ENCODE results near the gene LRMDA. TPM values are rescaled to one million over a fixed set of nuclear protein-coding genes. Genes with fewer than 3 reads are reported as not detected.

Gene LRMDA
- total RNA-seq, 1 donor from 2014 or later = 4.5 TPM

GRCh38 chr10:76236356-76236755 is 804.9 kb downstream of the LRMDA start:
- DNase-seq (ENCODE audit: low spot score in 2 of 2) (no peak), FAIRE-seq (no peak)

- no peak for FAIRE-seq
- DNase-seq (ENCODE audit: low spot score in 2 of 2) = no peak
These were observed 811.5 kb downstream of the LRMDA start for GRCh38 chr10:76242956-76243355.

DNA sequence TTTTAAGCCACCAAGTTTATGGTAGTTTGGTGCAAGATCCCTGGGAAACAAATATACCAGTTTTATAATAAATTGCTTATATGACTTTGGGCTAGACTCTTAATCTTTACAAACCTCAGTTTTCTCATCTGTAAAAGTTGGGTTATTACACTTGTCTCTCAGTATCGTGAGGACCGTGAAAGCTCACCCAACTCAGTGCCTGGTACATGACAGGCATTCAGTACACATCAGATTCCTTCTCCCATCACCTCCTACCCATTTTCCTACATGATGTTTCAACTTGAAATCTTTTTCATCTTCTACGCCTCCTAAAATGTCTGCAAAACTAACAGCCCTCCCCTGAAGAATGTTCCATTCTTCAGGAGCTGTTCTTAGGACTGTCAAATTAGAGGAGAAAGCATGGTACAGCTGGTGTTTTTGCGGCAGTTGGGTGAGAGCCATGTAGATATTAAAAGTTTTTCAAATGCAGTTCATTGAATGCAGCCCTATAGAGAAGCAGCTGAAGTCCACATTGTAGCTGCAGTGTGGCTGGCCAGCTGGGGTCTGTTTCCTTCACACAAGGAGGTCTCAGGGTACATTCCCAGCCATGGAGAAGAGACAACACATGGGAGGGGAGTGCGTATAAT is 812.8 kb downstream of the LRMDA start:
- FAIRE-seq (no peak), DNase-seq (ENCODE audit: low spot score in 2 of 2) (no peak)

DNA sequence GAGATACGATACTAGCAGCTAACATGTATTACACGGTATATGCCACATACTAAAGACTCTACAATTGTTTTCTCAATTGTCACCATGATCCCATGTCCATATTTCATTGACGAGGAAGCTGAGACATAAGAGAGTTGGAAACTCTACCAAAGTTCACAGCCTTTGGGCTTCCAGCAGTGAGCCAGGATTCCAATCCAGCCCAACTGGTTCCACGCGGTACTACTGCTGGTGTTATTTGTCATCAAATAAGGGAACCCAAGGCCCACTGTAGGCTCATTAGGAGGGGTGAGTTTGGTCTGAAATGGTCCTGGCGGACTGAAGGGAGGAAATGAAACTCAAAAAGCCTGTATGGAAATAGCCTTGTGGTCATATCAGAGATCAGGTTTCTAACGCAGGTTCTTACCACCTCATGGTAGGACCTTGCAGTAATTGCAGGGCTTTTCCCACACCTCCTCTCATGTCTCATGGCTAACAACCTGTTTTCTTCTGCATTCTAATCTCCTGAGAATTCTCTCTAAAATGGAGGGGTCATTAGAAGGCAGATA is 814.6 kb downstream of the LRMDA start:
- FAIRE-seq = no peak
- no peak for DNase-seq (ENCODE audit: low spot score in 2 of 2)

DNA sequence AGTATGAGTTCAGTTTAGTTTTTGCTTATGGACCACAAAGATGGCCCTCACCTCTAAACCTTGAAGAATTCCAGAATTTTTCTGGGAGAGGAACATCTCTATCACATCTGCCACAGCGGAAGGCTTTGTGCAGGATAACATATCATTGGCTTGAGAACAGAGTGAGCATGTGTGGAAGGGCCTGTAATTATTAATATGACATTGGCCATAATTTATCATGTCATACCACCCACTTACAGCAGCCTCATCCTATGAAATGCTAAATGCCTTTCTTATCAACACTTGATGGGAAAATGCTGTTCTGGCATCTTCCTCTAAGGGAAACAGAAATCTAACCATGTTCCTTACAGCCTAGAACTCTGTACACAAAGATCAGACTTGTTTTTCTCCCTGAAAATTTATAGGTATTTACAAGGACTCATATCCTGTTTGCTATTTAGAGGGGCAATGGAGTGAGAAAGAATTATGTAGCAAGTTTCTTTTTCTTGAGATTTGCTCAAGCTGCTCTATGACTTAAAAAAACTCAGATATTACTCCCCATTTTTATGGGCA is 817.3 kb downstream of the LRMDA start:
- FAIRE-seq (no peak), DNase-seq (ENCODE audit: low spot score in 2 of 2) (no peak)

- no peak for DNase-seq (ENCODE audit: low spot score in 2 of 2)
- FAIRE-seq = no peak
These were observed 820.6 kb downstream of the LRMDA start for GRCh38 chr10:76251841-76252671.

GRCh38 chr10:76252733-76253132 is 821.3 kb downstream of the LRMDA start:
- FAIRE-seq = no peak
- no peak for DNase-seq (ENCODE audit: low spot score in 2 of 2)

GRCh38 chr10:76255241-76255640 is 823.8 kb downstream of the LRMDA start:
- DNase-seq (ENCODE audit: low spot score in 2 of 2) (no peak), FAIRE-seq (no peak)

DNA sequence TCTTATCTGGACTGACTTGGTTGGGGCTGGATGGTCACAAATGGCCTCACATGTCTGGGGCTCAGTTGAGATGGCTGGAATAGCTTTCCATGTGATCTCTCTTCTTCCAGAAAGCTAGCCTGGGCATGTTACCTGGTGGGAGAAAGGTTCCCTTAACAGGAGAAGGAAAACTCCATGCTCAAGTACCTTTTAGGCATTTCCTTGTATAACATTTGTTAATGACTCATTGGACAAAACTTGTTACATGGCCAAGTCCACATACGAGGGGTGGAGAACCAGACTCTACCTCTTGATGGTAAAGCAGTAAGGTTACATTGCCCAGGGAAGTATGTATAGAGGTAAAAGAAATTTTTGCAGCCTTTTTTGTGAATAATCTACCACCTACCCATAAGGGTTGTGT is 826.4 kb downstream of the LRMDA start:
- DNase-seq (ENCODE audit: low spot score in 2 of 2) = no peak
- no peak for FAIRE-seq

GRCh38 chr10:76265441-76266113 is 834.2 kb downstream of the LRMDA start:
- no peak for FAIRE-seq

DNA sequence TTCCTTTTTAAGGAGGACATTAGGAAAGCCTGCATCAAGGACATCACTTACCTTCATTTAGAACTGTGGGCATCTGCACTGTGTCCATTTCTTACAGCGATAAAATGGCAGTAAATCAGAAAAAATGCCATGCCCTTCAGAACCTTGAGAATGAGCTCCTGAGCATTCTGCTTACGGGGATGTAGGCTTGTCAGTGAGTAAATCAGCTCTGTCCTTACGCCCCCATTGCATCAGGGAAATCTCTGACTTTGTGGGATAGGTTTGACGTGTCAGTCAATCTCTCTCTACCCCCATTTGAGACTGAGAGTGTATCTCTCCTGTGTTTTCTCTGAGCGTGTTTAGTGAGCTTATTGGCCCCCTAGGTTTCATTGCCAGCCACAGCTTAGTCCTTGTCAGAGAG is 837.1 kb downstream of the LRMDA start:
- no peak for FAIRE-seq
- no peak for DNase-seq (ENCODE audit: low spot score in 2 of 2)

More at GRCh38 chr10:76265441-76266113, 834.2 kb downstream of the LRMDA start:
- DNase-seq (ENCODE audit: low spot score in 2 of 2) = no peak

DNA sequence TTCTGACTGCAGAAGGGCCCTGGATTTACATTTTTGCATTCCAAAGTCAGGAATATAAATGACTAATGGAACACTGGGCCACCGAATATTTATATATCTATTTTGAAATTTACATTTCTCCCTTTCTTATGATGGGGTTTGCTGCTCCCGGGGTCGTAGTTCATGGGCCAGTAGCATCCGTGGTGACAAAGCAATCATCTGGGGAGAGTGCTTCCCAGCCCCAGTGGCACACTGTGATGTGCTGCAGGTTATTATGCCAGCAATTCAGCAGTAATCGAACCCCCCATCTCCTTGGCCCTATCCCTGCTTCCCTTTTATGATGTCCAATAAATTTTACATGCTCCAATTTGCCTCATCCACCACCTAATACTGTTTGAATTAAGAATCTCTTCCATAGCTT is 837.5 kb downstream of the LRMDA start:
- DNase-seq (ENCODE audit: low spot score in 2 of 2) (no peak), FAIRE-seq (no peak)

- no peak for FAIRE-seq
- DNase-seq (ENCODE audit: low spot score in 2 of 2) = no peak
These were observed 839.0 kb downstream of the LRMDA start for GRCh38 chr10:76270464-76270863.

- FAIRE-seq = no peak
- no peak for DNase-seq (ENCODE audit: low spot score in 2 of 2)
These were observed 843.5 kb downstream of the LRMDA start for GRCh38 chr10:76274933-76275332.

DNA sequence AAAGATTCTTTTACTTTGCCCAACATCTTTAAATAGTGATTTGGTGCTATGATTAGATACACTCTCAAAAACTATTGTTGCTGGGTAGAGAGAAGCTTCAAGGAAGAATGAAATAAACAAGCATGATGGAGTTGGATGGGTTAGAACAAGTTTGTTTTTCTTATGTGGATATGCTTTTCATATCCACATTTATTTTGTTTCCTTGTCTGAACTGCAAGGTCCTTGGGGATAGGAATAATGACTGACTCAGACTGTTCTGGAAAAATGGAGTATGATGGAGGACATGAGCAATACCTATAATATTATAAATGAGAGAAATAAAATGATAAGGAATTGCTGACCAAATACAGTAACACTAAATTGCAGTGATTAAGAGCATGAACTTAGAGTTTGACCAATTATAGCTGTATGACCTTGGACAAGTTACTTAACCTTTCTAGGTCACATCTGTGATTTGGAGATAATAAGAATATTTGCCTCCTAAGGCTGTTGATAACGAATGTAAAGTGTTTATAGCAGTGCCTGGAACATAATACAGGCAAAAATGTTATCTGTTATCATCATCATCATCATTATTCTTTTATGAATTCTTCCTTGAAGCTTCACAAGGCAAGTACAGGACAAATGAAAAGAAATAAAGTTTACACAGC is 847.5 kb downstream of the LRMDA start:
- FAIRE-seq (no peak), DNase-seq (ENCODE audit: low spot score in 2 of 2) (no peak)

GRCh38 chr10:76281659-76282058 is 850.2 kb downstream of the LRMDA start:
- DNase-seq (ENCODE audit: low spot score in 2 of 2) (no peak), FAIRE-seq (no peak)

DNA sequence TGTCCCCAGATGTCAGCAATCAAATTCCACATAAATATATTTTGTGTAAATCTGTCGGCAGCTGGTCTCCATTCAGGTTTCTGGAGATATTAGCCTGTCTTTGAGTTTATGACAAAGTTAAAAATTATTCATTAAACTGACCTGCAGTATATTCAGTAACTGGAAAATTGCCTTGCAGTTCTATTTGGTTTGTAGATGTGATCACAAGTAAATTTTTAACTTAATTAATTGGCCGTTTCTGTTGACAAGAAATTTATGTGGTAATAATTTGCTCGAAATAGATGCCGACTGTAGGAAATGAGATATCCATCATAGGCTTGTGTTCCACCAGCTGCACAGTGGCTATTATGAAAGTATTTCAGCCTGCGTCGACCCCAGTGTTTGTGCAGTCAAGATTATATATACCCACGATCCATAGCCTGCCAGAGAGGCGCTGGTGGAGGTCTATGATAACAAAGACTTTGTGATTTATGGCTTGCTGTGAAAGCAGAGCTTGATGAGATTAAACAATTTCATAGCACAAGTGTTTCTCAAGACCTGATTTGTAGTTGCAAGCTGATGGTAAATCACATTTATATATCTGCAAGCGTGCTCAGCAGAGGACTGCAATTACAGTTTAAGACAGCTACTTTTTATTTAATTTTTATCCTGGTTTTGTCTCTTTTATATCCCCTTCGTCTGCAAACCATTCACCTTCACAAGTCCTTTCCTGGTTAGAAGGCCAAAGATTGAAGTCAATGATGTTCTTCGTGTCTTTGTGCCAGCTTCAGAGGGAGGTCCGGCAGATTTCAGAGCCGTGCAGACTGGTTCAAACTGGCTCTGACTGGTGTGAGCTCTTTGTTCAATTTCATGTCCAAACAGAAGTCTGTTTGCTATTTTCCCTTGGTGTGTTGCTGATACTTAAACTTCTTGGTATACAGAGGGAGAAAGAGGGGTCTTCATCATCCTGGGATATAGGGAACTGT is 850.9 kb downstream of the LRMDA start:
- DNase-seq (ENCODE audit: low spot score in 2 of 2) (no peak), FAIRE-seq (no peak)

DNA sequence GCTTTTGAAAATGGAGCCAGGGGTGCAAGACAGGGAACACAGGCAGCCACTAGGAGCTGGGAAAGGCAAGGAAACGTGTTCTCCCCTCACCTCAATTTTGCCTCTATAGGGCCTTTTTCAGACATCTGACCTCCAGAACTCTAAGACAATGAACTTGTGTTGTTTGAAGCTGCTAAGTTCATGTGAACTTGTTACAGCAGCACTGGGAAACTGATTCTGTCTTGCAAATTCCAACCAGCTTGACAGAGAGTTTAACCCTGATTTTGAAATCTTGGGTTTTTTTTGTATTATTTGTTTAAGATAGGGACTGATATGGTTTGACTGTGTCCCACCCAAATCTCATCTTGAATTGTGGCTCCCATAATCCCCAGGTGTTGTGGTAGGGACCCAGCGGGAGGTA is 852.9 kb downstream of the LRMDA start:
- FAIRE-seq = no peak

GRCh38 chr10:76285012-76285411 is 853.6 kb downstream of the LRMDA start:
- DNase-seq (ENCODE audit: low spot score in 2 of 2) (no peak), FAIRE-seq (no peak)

More for the DNA sequence above, 852.9 kb downstream of the LRMDA start:
- DNase-seq (ENCODE audit: low spot score in 2 of 2) = no peak
